HuH-7.5 (cell line): Measurements from ENCODE around the gene HOXA1.

Experiments used
- DNase-seq: peaks from one replicate; pipeline ENCODE4 v3.0.0; 2011; ENCODE audit warnings: low spot score

Gene HOXA1

GRCh38 chr7:27105301-27106031, 9.7 kb upstream of the HOXA1 start:
- DNase-seq: no peak

- no peak for DNase-seq
Observed at GRCh38 chr7:27104341-27105058, 8.7 kb upstream of the HOXA1 start.

GRCh38 chr7:27103489-27104226, 7.9 kb upstream of the HOXA1 start:
- DNase-seq: no peak

- no peak for DNase-seq
Observed at GRCh38 chr7:27102581-27103442, 7.0 kb upstream of the HOXA1 start, which contains the start of gene HOXA2. Gene HOXA2 (minus strand): TSS chr7:27102683. CDS start chr7:27102500, 183 bp downstream.

GRCh38 chr7:27101957-27102580, 6.3 kb upstream of the HOXA1 start:
- DNase-seq: no peak

GRCh38 chr7:27101171-27101956, 5.6 kb upstream of the HOXA1 start:
- DNase-seq: no peak

- no peak for DNase-seq
Observed at GRCh38 chr7:27100694-27101170, 4.9 kb upstream of the HOXA1 start.

- DNase-seq: no peak
Observed at GRCh38 chr7:27099453-27100370, 3.9 kb upstream of the HOXA1 start.

- no peak for DNase-seq
Observed at GRCh38 chr7:27098578-27099451, 3.0 kb upstream of the HOXA1 start.

- DNase-seq: no peak
Observed at GRCh38 chr7:27097686-27098577, 2.1 kb upstream of the HOXA1 start.

- no peak for DNase-seq
Observed at GRCh38 chr7:27096768-27097514, 1.1 kb upstream of the HOXA1 start.

- no peak for DNase-seq
Observed at GRCh38 chr7:27095050-27095896, 527 bp downstream of the HOXA1 start.

GRCh38 chr7:27094304-27095049, 1.3 kb downstream of the HOXA1 start:
- DNase-seq: no peak

GRCh38 chr7:27093184-27093895, 2.5 kb downstream of the HOXA1 start:
- DNase-seq: no peak
